K562 (cell line): ENCODE measurements around the gene LSP1. TPM values are rescaled to one million over a fixed set of nuclear protein-coding genes. Genes with fewer than 3 reads are reported as not detected.

Experiments used
- ATAC-seq: fragments of 200-7000 bp; cut with Tn5 transposase; 3 replicates; pipeline ENCODE4 v1.9.1; 2020; ENCODE audit warnings: moderate library complexity
- BruUV-seq: library from RNA; stranded (reverse); fragments of 400-500 nt; replicated peaks from 2 replicates; lab custom pipeline; 2021; lab: Mats Ljungman, UMichigan
- CTCF ChIA-PET: fragments of 300-600 bp; formaldehyde crosslinking; extraction: SDS; loops from one replicate; lab custom pipeline; 2021; ENCODE audit warnings: low intra/inter-chr PET ratio; lab: Yijun Ruan, JAX
- POLR2A ChIA-PET: fragments of 300-600, 350-650 bp; sonication (Branson Sonifier 250); formaldehyde crosslinking; extraction: SDS; loops from one replicate; lab custom pipeline; 2021; ENCODE audit warnings: antibody characterized with exemption, inconsistent platforms; lab: Yijun Ruan, JAX
- DNase-seq, 4 experiments: peaks; one replicate each; pipeline versions ENCODE4 v3.0.0 to v3.0.0-alpha.2; 2011 to 2018; ENCODE audit warnings: low spot score in 3 of 4, mixed read lengths in 3 of 4; ENCODE audit errors: extremely low read depth in 1 of 4
- FAIRE-seq: peaks from 2 replicates; lab custom pipeline; 2011; peaks lifted over from hg19 to GRCh38; lab: Jason Lieb, UNC
- H2AFZ ChIP-seq: 2 replicates; pipeline ENCODE4 v1.6.0; 2011; ENCODE audit warnings: low read depth, low read length, control low read depth, inconsistent platforms
- H3K27ac ChIP-seq: fragments of 200-600 bp; 3 replicates; pipeline ENCODE4 v1.8.0; 2011; ENCODE audit warnings: low read depth, mild to moderate bottlenecking, control low read depth, inconsistent platforms, low read length, moderate library complexity, mixed read lengths; ENCODE audit errors: extremely low read depth
- H3K27me3 ChIP-seq, 2 experiments: fragments of 300-600 bp in 1 of 2; 2 replicates in 1 of 2; 3 replicates in 1 of 2; pipeline versions ENCODE4 v1.6.0 to v1.8.0; 2011; ENCODE audit warnings: inconsistent platforms in 2 of 2, low read length in 2 of 2, mild to moderate bottlenecking in 1 of 2, mixed read lengths in 1 of 2, moderate library complexity in 1 of 2; ENCODE audit not compliant: control insufficient read depth in 2 of 2, insufficient read depth in 2 of 2
- H3K36me3 ChIP-seq: fragments of 300-600 bp; 3 replicates; pipeline ENCODE4 v1.8.0; 2011; ENCODE audit warnings: mild to moderate bottlenecking, low read length, inconsistent platforms; ENCODE audit not compliant: control insufficient read depth, insufficient read depth
- H3K4me1 ChIP-seq, 2 experiments: fragments of 200-600 bp in 1 of 2; replicated peaks in 1 of 2; 2 replicates in 1 of 2; 3 replicates in 1 of 2; pipeline versions ENCODE4 v1.5.1 to v1.8.0; 2011; ENCODE audit warnings: inconsistent platforms in 2 of 2, low read length in 2 of 2, mild to moderate bottlenecking in 1 of 2, mixed read lengths in 1 of 2, moderate library complexity in 1 of 2; ENCODE audit not compliant: control insufficient read depth in 2 of 2, insufficient read depth in 2 of 2
- H3K4me2 ChIP-seq: 2 replicates; pipeline ENCODE4 v1.6.1; 2011; ENCODE audit warnings: low read length, control low read depth, inconsistent platforms, mixed read lengths; ENCODE audit not compliant: insufficient read depth
- H3K4me3 ChIP-seq: fragments of 200-600 bp; sonication (generic), shearing (Covaris generic); 2 replicates; pipeline ENCODE4 v1.5.1; 2016; ENCODE audit warnings: control low read depth, inconsistent platforms
- H3K79me2 ChIP-seq: fragments of 200-600 bp; 3 replicates; pipeline ENCODE4 v1.8.0; 2011; ENCODE audit warnings: low read length, inconsistent platforms; ENCODE audit not compliant: control insufficient read depth, insufficient read depth
- H3K9ac ChIP-seq, 2 experiments: 2 replicates each; pipeline versions ENCODE4 v1.6.0 to v1.6.1; 2011; ENCODE audit warnings: low read depth in 2 of 2, low read length in 2 of 2, control low read depth in 1 of 2, inconsistent platforms in 1 of 2, mild to moderate bottlenecking in 1 of 2, mixed read lengths in 1 of 2; ENCODE audit not compliant: insufficient read depth in 1 of 2
- H3K9me1 ChIP-seq: one replicate; pipeline ENCODE4 v1.6.0; 2011; ENCODE audit warnings: inconsistent platforms, mild to moderate bottlenecking, low read length, moderate library complexity; ENCODE audit not compliant: control insufficient read depth, insufficient read depth
- H3K9me3 ChIP-seq: replicated peaks from 2 replicates; pipeline ENCODE4 v1.5.1; 2011; ENCODE audit warnings: low read depth, low read length, inconsistent platforms; ENCODE audit not compliant: control insufficient read depth, insufficient read depth
- H4K20me1 ChIP-seq: replicated peaks from 2 replicates; pipeline ENCODE4 v1.6.1; 2011; ENCODE audit warnings: low read length, inconsistent platforms, mixed read lengths; ENCODE audit not compliant: control insufficient read depth, insufficient read depth
- ARID1B ChIP-seq: fragments of 450-650 bp; IDR thresholded peaks from 2 replicates; pipeline ENCODE4 v1.6.1; 2016; ENCODE audit warnings: antibody characterized with exemption, mild to moderate bottlenecking, inconsistent platforms
- RCOR1 ChIP-seq, 2 experiments: IDR thresholded peaks; 2 replicates each; pipeline ENCODE4 v1.6.1; 2012; ENCODE audit warnings: low read depth in 2 of 2, low read length in 2 of 2, borderline replicate concordance in 1 of 2, improper control_type of control experiment in 1 of 2
- ZC3H4 ChIP-seq: sonication (generic); formaldehyde crosslinking; IDR thresholded peaks from 2 replicates; pipeline ENCODE4 v1.9.0; 2021; ENCODE audit warnings: missing genetic modification reagents, borderline replicate concordance
- ZNF12 ChIP-seq: sonication (generic); formaldehyde crosslinking; IDR thresholded peaks from 2 replicates; pipeline ENCODE4 v1.4.0; 2020; ENCODE audit warnings: mild to moderate bottlenecking, missing genetic modification reagents
- WGBS: fragments of 100-300 bp; shearing (Covaris generic); methylation state at CpG from one replicate; pipeline ENCODE4 v1.1.6; 2016; ENCODE audit warnings: low coverage, mixed read lengths; ENCODE audit not compliant: insufficient coverage; ENCODE audit errors: missing lambda C conversion rate; 5-methylcytosine and 5-hydroxymethylcytosine counted together
- in situ Hi-C: fragments of 300-500 bp; cut with MboI; formaldehyde crosslinking; loops from 4 replicates; pipeline ENCODE4 v1.15.0; 2018; ENCODE audit warnings: inconsistent platforms, mixed read lengths
- intact Hi-C: fragments of 100-400 bp; cut with micrococcal nuclease; formaldehyde crosslinking; loops from 2 replicates; pipeline ENCODE4 v1.14.2; 2022
- polyA plus RNA-seq, 8 experiments: library from polyadenylated mRNA; depleted of rRNA in 4 of 8; stranded (reverse) in 5 of 8; unstranded in 3 of 8; fragments of >200 nt; fragmentation: Nextera tagmentation in 2 of 8; fragmentation: Illumina TruSeq in 1 of 8; extraction: Ambion mirVana in 2 of 8; extraction: Trizol in 1 of 8; gene quantifications; 2 replicates each; pipeline versions ENCODE4 v1.2.1 to v1.2.3, GENCODE V29; 2011 to 2014; ENCODE audit warnings: inconsistent platforms in 1 of 8, missing spikeins in 1 of 8
- total RNA-seq, 7 experiments: library from RNA; depleted of rRNA in 6 of 7; stranded (reverse); fragments of >200 nt in 6 of 7; fragmentation: Illumina TruSeq in 2 of 7; extraction: Trizol in 2 of 7; gene quantifications; 2 replicates each; pipeline versions ENCODE4 v1.2.1 to v1.2.3, GENCODE V29; 2011 to 2021; ENCODE audit warnings: low replicate concordance in 1 of 7
- TF ChIP-seq, protein P1 (sequence below), 2 experiments: fragments of 250-450 bp in 1 of 2; fragments of 450-650 bp in 1 of 2; sonication (Bioruptor Pico) in 1 of 2; IDR thresholded peaks; 2 replicates each; pipeline versions ENCODE4 v1.6.1 to v1.8.0; 2016 to 2021; ENCODE audit warnings: mild to moderate bottlenecking in 2 of 2, moderate library complexity in 2 of 2, missing compliant biosample characterization in 1 of 2, missing genetic modification characterization in 1 of 2

Gene LSP1
- total and polyA plus RNA-seq, 9 of the 15 experiments (the other 6 are each of a cell fraction or from before 2014, with no cell fraction given): 0.08 to 2.9 (median 0.65) TPM; not detected in 2

DNA sequence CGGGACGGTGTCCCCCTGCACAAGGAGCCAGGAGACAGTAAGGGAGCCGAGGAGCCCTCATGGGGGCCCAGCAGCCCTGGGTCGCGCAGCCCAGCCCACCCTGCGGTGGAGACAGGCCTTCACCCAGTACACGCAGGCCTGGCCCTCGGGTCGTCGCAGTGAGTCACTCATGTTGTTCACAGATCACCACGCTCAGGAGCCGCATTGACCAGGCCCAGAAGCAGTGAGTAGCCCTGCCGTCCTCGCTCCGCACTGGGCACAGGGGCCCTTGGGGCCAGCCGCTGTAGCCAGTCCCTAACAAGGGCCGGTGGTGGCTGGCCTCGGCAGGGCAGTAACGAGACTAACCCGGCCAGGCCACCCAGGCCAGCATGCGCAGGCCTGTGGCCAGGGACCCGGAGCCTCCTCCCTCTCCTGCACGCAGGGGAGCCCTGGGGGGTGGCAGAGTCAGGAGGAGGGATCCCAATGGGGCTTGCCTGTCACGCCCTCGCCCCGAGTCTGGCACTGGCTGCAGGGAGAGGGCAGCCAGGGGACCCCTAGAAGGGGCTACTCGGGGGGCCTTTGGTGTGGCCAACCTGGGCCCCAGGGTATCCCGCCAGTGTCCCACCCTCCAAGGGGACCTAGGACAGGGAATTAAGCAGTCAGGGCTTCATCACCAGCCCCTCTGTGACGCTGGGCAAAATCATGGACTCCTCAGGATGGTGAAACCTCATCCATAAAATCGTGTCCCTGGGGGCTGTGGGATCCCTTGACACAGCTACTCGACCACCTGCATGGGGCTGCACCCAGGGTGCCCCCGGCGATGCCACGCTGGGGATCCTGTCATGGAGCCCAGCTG is 84.1 kb downstream of the LSP1 start:
- Histone ChIP-seq H3K27me3 (peaks cover 22 to 68% of the 10 kb centered on the region in 2 experiments; a peak in 4 of 5 replicates), H4K20me1 (0 out of 2 replicates have a peak, but pooled peaks cover 4% of the 10 kb centered on the region), H3K27ac (no peak overlapping the region), H3K4me2 (no peak overlapping the region), H3K4me3 (no peak overlapping the region), H3K36me3 (no peaks in the 10 kb centered on the region), H3K4me1 (peaks cover 0 to 45% of the 10 kb centered on the region in 2 experiments; a peak in 2 of 5 replicates), H2AFZ (no peak overlapping the region), H3K79me2 (no peaks in the 10 kb centered on the region), H3K9ac (no peak overlapping the region), H3K9me3 (no peaks in the 10 kb centered on the region), H3K9me1 (no peaks in the 10 kb centered on the region)
- ChIA-PET CTCF (interaction anchor here (0.7 kb wide), 1 partner anchor 1293 kb away, joined by 3 read pairs; no protein-coding TSS in a partner anchor), POLR2A (interaction anchor here (0.6 to 1.2 kb wide), 2 partner anchors 23 to 25 kb away, joined by 3 read pairs; no protein-coding TSS in a partner anchor)
- no peak for DNase-seq
- FAIRE-seq: no peak
- in situ Hi-C loops: no loop called here
- ATAC-seq: peak; percentile 42
- intact Hi-C loops: no loop called here
- WGBS: 5% methylated on average over 23 of the region's 34 CpGs
- no TSS peak for BruUV-seq
- TF ChIP-seq, protein P1, sequence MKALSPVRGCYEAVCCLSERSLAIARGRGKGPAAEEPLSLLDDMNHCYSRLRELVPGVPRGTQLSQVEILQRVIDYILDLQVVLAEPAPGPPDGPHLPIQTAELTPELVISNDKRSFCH (CRISPR knock-in tag; IDR thresholded peaks at IDR 0.05): no peak
- TF ChIP-seq, protein P1 (tag; IDR thresholded peaks at IDR 0.05): no peak
- TF ChIP-seq ARID1B (no peak), ZC3H4 (no peak), ZNF12 (CRISPR knock-in tag) (no peak), RCOR1 (IDR thresholded peaks at IDR 0.05; ENCODE audit: borderline replicate concordance in 1 of 2, low read depth in 2 of 2, low read length in 2 of 2) (no peak)
